GM19467 (cell line): ENCODE data around the gene IRAK3.
"Not testable (repeated sequence)": the region's sequence is repeated elsewhere in the genome, so short reads cannot be mapped to it uniquely, and the experiment has no call there.

ENCODE experiments used
- ATAC-seq: cut with Tn5 transposase; IDR thresholded peaks from one replicate; pipeline ENCODE4 v1.9.1; 2021; ENCODE audit warnings: mild to moderate bottlenecking, moderate library complexity; ENCODE audit not compliant: unreplicated experiment

Gene IRAK3

GRCh38 chr12:66206141-66206540 is 17.1 kb downstream of the IRAK3 start:
- ATAC-seq, result no peak

GRCh38 chr12:66210840-66211239 is 21.8 kb downstream of the IRAK3 start:
- no peak for ATAC-seq

GRCh38 chr12:66211573-66211972 is 22.6 kb downstream of the IRAK3 start:
- not testable (repeated sequence) for ATAC-seq

GRCh38 chr12:66213011-66213410 is 24.0 kb downstream of the IRAK3 start:
- ATAC-seq, result not testable (repeated sequence)

- no peak for ATAC-seq
Measured at GRCh38 chr12:66217342-66217917, 28.4 kb downstream of the IRAK3 start.

- no peak for ATAC-seq
Measured at GRCh38 chr12:66228462-66228861, 39.4 kb downstream of the IRAK3 start.

- peak; percentile 39 for ATAC-seq
Measured at GRCh38 chr12:66232263-66232662, 43.2 kb downstream of the IRAK3 start.

GRCh38 chr12:66234037-66234693 is 45.2 kb downstream of the IRAK3 start:
- peak; percentile 86 for ATAC-seq

GRCh38 chr12:66234773-66235625 is 46.0 kb downstream of the IRAK3 start:
- peak; percentile 43 for ATAC-seq

GRCh38 chr12:66235626-66236281 is 46.7 kb downstream of the IRAK3 start:
- no peak for ATAC-seq

GRCh38 chr12:66236282-66236675 is 47.3 kb downstream of the IRAK3 start:
- ATAC-seq, result not testable (repeated sequence)

- no peak for ATAC-seq
Measured at GRCh38 chr12:66236969-66237368, 48.0 kb downstream of the IRAK3 start.

GRCh38 chr12:66237505-66238175 is 48.6 kb downstream of the IRAK3 start:
- ATAC-seq, result no peak

GRCh38 chr12:66239295-66239694 is 50.3 kb downstream of the IRAK3 start:
- no peak for ATAC-seq

GRCh38 chr12:66240096-66240820 is 51.2 kb downstream of the IRAK3 start:
- ATAC-seq, result no peak

- ATAC-seq, result no peak
Measured at GRCh38 chr12:66241061-66242043, 52.3 kb downstream of the IRAK3 start.

- ATAC-seq, result no peak
Measured at GRCh38 chr12:66242311-66242710, 53.3 kb downstream of the IRAK3 start.

GRCh38 chr12:66243911-66244310 is 54.9 kb downstream of the IRAK3 start:
- no peak for ATAC-seq

- ATAC-seq, result no peak
Measured at GRCh38 chr12:66244446-66244845, 55.4 kb downstream of the IRAK3 start.
